SH-SY5Y (cell line): ENCODE results near the gene MEIS3.

Experiments used
- GATA2 ChIP-seq: IDR thresholded peaks from 2 replicates; pipeline ENCODE4 v1.6.1; 2011; ENCODE audit warnings: mild to moderate bottlenecking, low read depth, low read length
- GATA3 ChIP-seq: IDR thresholded peaks from 2 replicates; pipeline ENCODE4 v1.6.1; 2011; ENCODE audit warnings: low read depth, mild to moderate bottlenecking, low read length, moderate library complexity

DNA sequence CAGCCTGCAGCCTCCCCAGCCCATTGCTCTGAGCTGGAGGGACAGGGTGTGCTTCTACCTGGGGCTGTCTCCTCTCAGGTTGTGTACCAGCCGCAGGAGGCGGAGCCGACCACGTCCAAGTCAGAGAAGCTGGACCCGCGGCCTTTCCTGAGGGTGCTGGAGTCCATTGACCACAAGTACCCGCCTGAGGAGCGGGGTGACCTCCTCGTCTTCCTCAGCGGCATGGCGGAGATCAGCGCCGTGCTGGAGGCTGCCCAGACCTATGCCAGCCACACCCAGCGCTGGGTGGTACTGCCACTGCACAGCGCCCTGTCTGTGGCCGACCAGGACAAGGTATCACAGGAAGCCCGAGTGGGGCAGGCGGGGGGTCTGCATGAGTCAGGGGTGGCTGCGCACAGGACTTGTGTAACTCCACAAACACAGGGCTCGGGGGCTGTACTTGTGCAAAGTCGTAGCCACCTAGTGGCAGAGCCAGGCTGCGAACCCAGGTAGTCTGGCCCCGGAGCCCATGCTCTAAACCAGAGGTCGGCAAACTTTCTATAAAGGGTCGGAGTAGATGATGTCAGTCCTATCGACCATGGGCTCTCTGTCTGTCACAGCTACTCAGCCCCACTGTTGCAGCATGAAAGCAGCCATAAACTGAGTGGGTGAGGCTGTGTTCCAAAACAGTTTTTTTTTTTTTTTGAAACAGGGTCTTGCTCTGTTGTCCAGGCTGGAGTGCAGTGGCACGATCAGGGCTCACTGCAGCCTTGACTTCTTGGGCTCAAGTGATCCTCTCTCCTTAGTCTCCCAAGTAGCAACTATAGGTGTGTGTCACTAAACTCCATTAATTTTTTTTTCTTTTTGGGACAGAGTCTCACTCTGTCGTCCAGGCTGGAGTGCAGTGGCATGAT, 61.3 kb downstream of the MEIS3 start:
- no peak for TF ChIP-seq GATA2
- no peak for TF ChIP-seq GATA3
